Heart left ventricle (tissue), 13 donors: ENCODE results near the gene MRC2.

Experiments
- POLR2A ChIP-seq, 2 donors: fragments of 450-650 bp; IDR thresholded peaks; one replicate each; pipeline ENCODE4 v1.6.1; 2017; ENCODE audit warnings: antibody characterized with exemption in 2 of 2, mild to moderate bottlenecking in 2 of 2, moderate library complexity in 2 of 2
- TF ChIP-seq, protein P1 (sequence below), 12 donors: fragments of 200-600 bp; sonication (generic) in 4 of 12; IDR thresholded peaks; one replicate each; pipeline versions ENCODE4 v1.5.0 to v1.8.0; 2018 to 2022; ENCODE audit warnings: antibody characterized with exemption in 12 of 12, mild to moderate bottlenecking in 5 of 12
- donor health status: ischemic (EF 13 %, LVEDD 7.1; RV severe dilation, severe dysfunction).
- donor health status: DM: no; HTN: yes; CAD: no.
- donor health status: DM: no; HTN: no; CAD: no.
- donor health status: ischemic (EF 25% LVEDD 6.9; RV normal size, moderate dysfunction).
- donor health status: ischemic (EF 25% LVEDD 5.7; RV mildly dilated, moderate dysfunction).
- donor health status: ischemic (EF 35%, LVEDD 5.7; RV mildly dilated, moderate dysfunction).
- donor health status: nonischemic (EF 11% LVEDD 7.7; RV severe dilation, severe dysfunction).
- donor health status: DM: yes; HTN: yes; CAD: no.
- donor health status: PGD.
- donor health status: ischemic (EF 29% LVEDD 5.4; RV normal size, mild dysfunction).
- donor health status: nonischemic (EF 23%, LVEDD 6.1; RV moderate dilation, normal function).

GRCh38 chr17:62618647-62619416 is 8.6 kb upstream of the MRC2 start:
- TF ChIP-seq, protein P1, sequence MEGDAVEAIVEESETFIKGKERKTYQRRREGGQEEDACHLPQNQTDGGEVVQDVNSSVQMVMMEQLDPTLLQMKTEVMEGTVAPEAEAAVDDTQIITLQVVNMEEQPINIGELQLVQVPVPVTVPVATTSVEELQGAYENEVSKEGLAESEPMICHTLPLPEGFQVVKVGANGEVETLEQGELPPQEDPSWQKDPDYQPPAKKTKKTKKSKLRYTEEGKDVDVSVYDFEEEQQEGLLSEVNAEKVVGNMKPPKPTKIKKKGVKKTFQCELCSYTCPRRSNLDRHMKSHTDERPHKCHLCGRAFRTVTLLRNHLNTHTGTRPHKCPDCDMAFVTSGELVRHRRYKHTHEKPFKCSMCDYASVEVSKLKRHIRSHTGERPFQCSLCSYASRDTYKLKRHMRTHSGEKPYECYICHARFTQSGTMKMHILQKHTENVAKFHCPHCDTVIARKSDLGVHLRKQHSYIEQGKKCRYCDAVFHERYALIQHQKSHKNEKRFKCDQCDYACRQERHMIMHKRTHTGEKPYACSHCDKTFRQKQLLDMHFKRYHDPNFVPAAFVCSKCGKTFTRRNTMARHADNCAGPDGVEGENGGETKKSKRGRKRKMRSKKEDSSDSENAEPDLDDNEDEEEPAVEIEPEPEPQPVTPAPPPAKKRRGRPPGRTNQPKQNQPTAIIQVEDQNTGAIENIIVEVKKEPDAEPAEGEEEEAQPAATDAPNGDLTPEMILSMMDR (IDR thresholded peaks at IDR 0.05): no peak
- no peak for TF ChIP-seq POLR2A (IDR thresholded peaks at IDR 0.05)
